Activated gamma-delta T cell (primary cell): ENCODE results near the gene PRICKLE2.

Experiments
- DNase-seq: peaks from one replicate; lab custom pipeline; 2025; lab: John Stamatoyannopoulos, UW

PRICKLE2 gene

DNA sequence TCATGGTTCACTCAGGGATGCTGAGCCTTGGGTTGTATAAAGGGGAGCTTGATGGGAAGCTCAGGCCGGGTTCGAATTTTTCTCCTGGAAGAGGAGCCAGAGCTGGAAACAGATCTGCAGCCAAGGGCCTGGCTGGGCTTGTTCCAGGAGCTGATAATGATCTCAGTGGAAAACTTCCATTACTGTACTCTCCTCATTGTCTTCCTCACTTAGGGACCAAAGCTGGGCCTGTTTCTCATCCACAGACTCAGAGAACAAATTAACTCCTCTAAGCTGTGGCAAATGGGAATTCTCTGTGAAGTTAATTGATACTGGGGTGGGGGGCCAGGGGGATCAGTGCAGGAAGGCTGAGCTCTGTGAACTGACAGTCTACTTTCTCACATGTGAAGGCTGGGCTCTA lies 92.0 kb downstream of the PRICKLE2 start:
- DNase-seq, result no peak

- no peak for DNase-seq
These were observed 93.4 kb downstream of the PRICKLE2 start for GRCh38 chr3:64131725-64132469.

DNA sequence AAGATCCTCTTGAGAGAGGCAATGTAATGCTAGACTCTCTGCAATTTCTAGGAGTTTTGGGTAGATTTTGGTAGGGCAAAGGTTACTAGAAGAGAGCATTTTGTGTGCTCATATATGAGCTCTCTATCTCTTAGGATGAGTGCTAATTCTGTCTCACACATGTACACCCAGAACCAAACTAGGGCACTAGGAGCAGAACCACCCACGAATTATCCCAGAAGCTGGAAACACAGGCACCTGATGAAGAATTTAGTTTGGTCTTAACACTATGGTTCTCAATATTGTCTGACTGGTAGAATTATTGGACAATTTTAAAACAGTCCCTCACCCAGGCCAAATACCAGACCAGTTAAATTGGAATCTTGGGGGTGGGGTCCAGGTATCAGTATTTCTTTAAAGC lies 94.8 kb downstream of the PRICKLE2 start:
- no peak for DNase-seq

- DNase-seq, result no peak
These were observed 95.7 kb downstream of the PRICKLE2 start for GRCh38 chr3:64129581-64129980.

- no peak for DNase-seq
These were observed 96.2 kb downstream of the PRICKLE2 start for GRCh38 chr3:64129106-64129505.

DNA sequence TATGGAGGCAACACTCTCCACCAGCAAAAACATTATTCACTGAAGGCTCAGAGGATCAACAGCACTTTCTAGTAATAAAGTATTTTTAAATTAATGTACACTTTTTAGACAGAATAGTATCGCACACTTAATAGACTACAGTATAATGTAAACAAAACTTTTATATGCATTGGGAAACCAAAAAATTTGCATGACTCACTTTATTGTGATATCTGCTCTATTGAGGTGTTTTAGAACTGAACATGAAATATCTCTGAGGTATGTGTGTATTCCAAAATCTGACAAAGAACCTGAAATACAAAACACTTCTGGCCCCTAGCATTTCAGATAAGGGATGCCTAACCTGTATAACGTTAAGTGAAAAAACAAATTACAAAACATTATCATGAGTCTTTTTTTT lies 99.7 kb downstream of the PRICKLE2 start:
- no peak for DNase-seq

DNA sequence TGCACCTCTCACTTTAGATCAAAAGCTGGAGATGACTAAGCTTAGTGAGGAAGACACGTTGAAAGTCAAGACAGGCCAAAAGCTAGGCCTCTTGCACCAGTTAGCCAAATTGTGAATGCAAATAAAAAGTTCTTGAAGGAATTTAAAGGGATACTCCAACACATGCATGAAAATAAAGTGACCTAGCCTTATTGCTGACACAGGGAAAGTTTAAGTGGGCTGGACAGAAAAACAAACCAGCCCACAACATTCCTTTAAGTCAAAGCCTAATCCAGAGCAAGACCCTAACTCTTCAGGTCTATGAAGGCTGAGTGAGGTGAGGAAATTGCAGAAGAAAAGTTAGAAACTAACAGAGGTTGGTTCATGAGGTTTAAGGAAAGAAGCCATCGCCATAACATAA lies 101.3 kb downstream of the PRICKLE2 start:
- no peak for DNase-seq

DNA sequence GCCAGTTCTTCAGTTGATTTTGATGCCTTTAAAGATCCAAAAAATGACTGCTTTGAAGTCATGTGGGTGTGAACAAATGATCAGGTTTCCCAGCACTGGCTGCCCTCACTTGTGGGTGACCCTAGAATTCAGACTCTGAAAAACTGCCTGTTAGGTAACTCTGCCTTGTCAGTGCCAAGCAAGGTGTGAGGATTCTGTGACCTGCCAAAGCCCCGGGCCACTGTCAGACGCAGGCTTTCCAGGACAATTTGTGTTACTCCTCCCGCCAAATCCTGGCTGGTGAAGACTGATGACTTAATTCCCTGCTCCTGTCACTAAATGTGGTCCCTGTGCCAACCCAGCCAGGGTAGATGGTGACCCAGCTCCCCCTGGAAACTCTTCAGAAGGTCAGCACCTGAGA lies 102.8 kb downstream of the PRICKLE2 start:
- no peak for DNase-seq

DNA sequence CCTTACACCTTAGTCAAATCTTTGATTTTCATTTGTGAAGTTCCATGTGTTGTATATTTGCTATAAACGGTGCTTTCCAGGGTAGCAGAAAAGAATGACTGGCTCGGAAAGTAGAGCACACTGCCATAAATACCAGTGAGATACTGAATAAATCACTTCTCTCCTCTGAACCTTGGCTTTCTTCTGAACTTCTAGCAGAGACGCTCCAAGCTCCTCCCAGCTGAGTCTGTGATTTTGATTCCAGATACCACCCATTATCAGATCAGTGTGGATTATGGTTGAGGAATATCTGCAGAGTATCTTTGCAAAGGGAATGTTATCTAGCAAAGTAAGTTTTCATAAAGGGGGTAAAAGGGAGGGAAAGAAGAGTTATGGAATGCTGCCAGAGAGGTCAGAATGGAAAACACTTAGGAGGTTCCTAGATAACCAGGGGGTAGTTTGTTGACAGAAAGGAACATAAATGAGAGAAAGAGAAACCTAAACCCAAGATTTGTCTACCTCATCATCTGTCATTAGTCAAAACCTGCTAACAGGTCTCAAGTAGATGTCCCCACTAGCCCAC lies 103.4 kb downstream of the PRICKLE2 start:
- DNase-seq, result no peak

GRCh38 chr3:64120876-64121275 lies 104.4 kb downstream of the PRICKLE2 start:
- no peak for DNase-seq

DNA sequence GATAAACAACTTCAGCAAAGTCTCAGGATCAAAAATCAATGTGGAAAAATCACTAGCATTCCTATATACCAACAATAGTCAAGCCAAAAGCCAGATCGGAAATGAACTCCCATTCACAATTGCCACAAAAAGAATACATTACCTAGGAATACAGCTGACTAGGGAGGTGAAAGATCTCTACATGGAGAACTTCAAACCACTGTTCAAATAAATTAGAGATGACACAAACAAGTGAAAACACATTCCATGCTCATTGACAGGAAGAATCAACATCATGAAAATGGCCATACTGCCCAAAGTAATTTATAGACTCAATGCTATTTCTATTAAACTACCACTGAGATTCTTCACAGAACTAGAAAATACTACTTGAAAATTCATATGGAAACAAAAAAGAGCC lies 107.8 kb downstream of the PRICKLE2 start:
- no peak for DNase-seq

- no peak for DNase-seq
These were observed 110.6 kb downstream of the PRICKLE2 start for GRCh38 chr3:64114651-64115050.

DNA sequence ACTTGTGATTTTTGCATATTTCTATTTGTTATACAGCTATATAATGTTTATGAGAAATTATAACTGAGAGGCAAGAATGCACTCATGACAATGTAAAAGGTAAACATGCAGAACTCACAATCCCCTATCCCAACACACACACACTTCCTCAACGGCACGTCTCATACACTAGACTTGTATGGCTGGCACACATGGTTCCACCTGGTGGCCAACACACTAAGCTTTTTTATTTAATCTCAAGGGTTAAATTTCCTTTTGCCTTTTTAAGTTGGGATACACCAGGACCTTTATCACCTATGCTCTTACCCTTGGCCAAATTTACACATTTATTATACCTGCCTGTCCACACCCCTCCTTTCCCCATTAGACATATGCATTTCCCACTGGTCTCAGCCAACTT lies 113.4 kb downstream of the PRICKLE2 start:
- DNase-seq, result no peak

DNA sequence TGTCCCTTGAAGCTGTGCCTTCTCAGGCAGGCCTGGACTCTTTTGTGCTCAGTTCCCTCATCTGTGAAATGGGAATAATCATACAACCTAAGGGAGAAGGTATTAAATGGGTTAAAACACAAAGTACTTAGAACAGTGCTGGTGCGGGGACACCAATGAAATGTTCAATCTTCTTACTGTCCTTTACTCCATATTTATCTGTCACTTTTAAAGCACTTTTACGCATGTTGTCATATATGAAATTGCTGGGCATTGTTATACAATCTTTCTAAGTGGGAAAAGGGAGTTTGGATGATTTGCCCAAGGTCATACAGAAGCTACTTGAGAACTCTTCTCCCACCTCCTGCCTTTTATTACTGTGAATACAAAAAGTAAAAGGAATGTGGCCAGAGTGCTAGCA lies 114.2 kb downstream of the PRICKLE2 start:
- DNase-seq, result no peak

DNA sequence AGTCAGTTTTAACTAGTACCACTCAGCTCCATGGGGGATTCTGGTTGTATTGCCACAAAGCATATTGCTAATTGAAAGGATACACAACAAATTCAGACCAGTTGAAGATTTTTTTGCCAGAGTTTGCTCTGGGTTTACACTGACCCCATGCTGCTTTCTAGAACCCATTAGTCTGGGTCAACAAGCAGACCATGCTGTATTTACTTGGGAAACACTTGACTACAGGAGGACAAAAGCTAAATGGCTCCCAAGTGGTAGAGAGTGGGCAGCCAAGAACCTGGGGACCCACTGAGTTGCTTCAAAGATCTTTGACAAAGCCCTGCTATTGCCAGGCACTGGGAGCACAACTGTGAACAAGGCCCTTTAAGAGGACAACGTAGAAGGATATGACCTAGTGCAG lies 115.2 kb downstream of the PRICKLE2 start:
- no peak for DNase-seq

DNA sequence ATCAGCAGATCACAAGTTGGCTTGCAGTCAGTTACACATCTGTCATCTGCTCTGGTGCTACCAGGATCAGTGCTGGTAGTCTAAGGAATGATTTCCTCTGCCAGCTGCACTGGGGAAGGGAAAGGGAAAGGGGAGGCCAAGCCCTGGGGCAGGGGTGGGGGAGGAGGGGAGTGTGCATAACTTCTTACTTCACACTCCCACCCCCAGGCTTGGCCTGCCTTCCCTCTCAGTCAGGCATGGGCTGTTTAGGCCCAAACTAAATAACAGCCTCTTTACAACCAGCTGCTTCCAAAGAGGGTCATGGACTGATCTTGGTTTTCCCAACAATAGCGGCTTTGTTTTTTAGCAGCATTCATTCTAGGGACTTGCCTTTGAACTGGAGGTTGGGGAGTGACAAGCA lies 115.8 kb downstream of the PRICKLE2 start:
- no peak for DNase-seq

DNA sequence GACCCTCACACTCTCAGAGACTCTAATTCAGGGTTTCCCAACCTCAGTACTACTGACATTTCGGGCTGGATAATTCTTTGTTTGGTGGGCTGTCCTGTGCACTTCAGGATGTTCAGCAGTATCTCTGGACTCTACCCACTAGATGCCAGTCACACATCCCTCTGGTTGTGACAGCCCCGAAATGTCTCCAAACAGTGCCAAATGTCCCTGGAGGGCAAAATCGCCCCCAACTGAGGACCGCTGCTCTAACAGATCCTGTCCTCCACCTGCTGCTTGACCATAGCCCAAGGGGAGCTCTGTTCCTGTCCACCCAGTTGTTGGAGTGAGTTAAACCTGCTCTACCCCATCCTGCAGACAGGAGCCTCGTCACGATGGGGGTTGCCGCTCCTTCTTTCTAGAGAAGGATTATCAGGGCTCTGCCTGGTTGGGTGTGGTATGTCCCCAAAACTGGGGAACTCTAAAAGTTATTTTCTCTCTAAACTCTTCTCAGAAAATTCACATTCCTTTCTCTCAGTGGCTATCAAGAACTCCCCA lies 116.4 kb downstream of the PRICKLE2 start:
- no peak for DNase-seq

DNA sequence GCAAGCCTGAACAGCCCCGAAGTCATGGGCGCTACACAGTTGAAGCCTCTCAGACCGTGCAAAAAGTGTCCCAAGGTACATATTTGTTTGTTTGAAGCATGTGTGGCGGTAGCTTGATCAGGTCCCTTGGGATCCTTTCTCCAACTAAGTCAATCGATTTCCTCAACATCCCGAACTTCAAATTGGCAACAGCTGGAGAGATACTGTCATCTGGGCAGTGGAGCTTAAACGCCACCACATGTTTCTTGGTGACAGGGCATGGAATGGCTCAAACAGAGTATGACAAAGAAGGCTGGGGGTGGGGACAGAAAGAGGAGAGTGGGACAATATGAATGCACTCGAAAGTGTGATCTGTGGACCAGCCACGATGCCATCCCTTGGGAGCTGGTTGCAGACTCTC lies 117.0 kb downstream of the PRICKLE2 start:
- DNase-seq, result no peak

DNA sequence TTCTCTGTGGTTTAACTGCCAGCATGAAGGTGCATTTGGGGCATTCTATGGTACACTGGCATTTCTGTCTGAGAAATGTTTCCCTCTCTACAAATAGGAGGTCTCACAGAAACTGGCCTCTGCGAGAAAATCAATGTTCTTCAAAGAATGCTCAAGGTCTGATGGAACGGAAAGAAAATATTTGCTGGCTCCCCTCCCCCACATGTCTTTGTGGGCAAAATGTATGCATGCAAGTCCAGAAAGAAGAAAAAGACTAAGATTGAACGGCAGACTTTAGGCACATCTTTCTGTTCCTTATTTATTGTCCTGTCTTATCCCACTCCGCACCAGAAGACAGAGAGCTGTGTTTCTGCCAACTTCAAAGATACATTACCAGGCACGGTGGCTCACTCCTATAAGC lies 118.1 kb downstream of the PRICKLE2 start:
- DNase-seq, result no peak

DNA sequence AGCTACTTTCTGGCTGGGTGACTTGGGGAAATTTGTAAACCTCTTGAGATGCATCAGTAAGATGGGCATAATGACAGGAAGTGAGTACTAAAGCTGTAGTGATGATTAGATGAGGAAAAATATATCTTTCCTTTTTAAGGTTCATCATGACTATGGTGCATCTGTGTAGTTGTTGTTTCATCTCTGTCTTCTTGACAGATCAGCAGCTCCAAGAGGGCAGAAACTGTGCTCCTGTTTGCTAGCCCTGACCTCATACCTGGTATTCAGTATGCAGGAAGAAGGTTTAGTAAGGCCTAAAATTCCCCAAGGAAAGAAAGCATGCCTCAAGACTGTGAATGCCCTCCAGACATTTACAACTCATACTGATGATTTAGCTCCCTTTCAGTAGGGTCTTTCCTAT lies 119.5 kb downstream of the PRICKLE2 start:
- no peak for DNase-seq

GRCh38 chr3:64104691-64105111 lies 120.6 kb downstream of the PRICKLE2 start:
- DNase-seq, result no peak

- no peak for DNase-seq
These were observed 121.3 kb downstream of the PRICKLE2 start for GRCh38 chr3:64104006-64104405.

GRCh38 chr3:64103131-64103530 lies 122.1 kb downstream of the PRICKLE2 start:
- DNase-seq, result no peak

GRCh38 chr3:64102147-64102546 lies 123.1 kb downstream of the PRICKLE2 start:
- no peak for DNase-seq
